ENCODE results near the gene CD8B2.
"Not testable (repeated sequence)": the region's sequence is repeated elsewhere in the genome, so short reads cannot be mapped to it uniquely, and the experiment has no call there.

The CD8B2 gene

GRCh38 chr2:106504787-106505186 lies 17.6 kb downstream of the CD8B2 start:
- not testable (repeated sequence) for H3K4me3 Mint-ChIP-seq; H3K27me3 Mint-ChIP-seq (ENCODE audit: low read depth); H3K9me3 Mint-ChIP-seq; H3K4me1 Mint-ChIP-seq (ENCODE audit: low read depth); H3K36me3 Mint-ChIP-seq (ENCODE audit: low read depth); H3K27ac Mint-ChIP-seq

DNA sequence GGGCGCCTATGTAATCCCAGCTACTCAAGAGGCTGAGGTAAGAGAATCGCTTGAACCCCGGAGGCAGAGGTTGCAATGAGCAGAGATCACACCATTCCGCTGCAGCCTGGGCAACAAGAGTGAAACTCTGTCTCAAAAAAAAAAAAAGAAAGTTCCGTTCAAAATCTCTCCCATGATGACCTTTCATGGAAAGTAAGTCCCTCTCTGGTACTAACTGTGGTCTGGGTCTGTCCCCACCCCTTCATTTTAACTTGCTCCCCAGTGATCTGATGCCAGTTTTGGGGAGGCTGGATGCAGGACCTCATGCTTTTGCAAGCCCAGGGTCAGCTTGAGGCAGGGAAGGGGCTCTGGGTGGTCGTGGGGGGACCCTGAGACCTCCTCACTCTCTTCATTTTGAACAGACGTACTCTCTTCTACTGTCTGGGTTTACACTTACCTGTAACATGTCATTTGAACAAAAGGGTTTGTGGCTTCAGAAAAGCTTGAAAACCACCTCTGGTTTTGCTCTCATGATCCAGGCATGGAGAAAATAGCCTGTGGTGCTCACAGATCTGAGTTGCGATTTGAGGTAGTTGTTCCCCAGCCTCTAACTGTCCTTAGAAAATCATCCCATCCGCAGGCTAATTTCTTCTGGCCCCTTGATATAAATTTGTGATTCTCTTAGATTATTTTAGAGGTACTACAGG lies 19.0 kb downstream of the CD8B2 start:
- H3K27ac Mint-ChIP-seq: peak overlapping the region; percentile 63
- not testable (repeated sequence) for H3K4me1 Mint-ChIP-seq (ENCODE audit: low read depth); H3K9me3 Mint-ChIP-seq; H3K36me3 Mint-ChIP-seq (ENCODE audit: low read depth); H3K4me3 Mint-ChIP-seq; H3K27me3 Mint-ChIP-seq (ENCODE audit: low read depth)

- H3K9me3 Mint-ChIP-seq; H3K27ac Mint-ChIP-seq; H3K27me3 Mint-ChIP-seq (ENCODE audit: low read depth); H3K36me3 Mint-ChIP-seq (ENCODE audit: low read depth); H3K4me3 Mint-ChIP-seq: not testable (repeated sequence)
- H3K4me1 Mint-ChIP-seq (ENCODE audit: low read depth): peaks cover 12% of the 10 kb centered on the region
Observed at GRCh38 chr2:106508660-106509373, 21.7 kb downstream of the CD8B2 start.

DNA sequence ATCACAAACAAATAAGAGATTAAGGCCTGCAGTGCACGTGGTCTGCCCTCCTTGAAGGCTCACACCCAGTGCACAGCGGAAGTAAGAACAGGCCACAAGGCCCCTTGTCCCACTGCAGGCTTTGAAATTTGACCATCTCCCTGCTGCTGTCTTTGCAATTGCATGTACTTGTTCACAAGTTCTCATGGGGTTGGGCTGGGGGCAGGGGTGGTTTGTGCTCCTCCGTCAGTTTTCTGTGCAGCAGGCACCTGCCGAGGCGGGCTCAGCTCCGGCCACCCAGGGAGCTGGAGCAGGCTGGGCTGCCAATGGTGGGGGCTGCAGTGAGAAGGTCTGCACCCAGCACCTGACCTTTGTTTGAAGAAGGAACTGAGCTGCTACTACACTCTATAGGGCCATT lies 22.2 kb downstream of the CD8B2 start:
- not testable (repeated sequence) for H3K36me3 Mint-ChIP-seq (ENCODE audit: low read depth); H3K4me3 Mint-ChIP-seq; H3K27ac Mint-ChIP-seq; H3K27me3 Mint-ChIP-seq (ENCODE audit: low read depth); H3K9me3 Mint-ChIP-seq
- peaks cover 12% of the 10 kb centered on the region for H3K4me1 Mint-ChIP-seq (ENCODE audit: low read depth)

- H3K4me3 Mint-ChIP-seq; H3K9me3 Mint-ChIP-seq; H3K27me3 Mint-ChIP-seq (ENCODE audit: low read depth); H3K36me3 Mint-ChIP-seq (ENCODE audit: low read depth); H3K27ac Mint-ChIP-seq: not testable (repeated sequence)
- peaks cover 12% of the 10 kb centered on the region for H3K4me1 Mint-ChIP-seq (ENCODE audit: low read depth)
Observed at GRCh38 chr2:106510791-106511190, 23.6 kb downstream of the CD8B2 start.

GRCh38 chr2:106511476-106511901 lies 24.3 kb downstream of the CD8B2 start:
- not testable (repeated sequence) for H3K27ac Mint-ChIP-seq; H3K9me3 Mint-ChIP-seq; H3K4me3 Mint-ChIP-seq; H3K27me3 Mint-ChIP-seq (ENCODE audit: low read depth); H3K36me3 Mint-ChIP-seq (ENCODE audit: low read depth)
- peaks cover 12% of the 10 kb centered on the region for H3K4me1 Mint-ChIP-seq (ENCODE audit: low read depth)

GRCh38 chr2:106511934-106512333 lies 24.8 kb downstream of the CD8B2 start:
- not testable (repeated sequence) for H3K27ac Mint-ChIP-seq; H3K4me1 Mint-ChIP-seq (ENCODE audit: low read depth); H3K27me3 Mint-ChIP-seq (ENCODE audit: low read depth); H3K4me3 Mint-ChIP-seq; H3K36me3 Mint-ChIP-seq (ENCODE audit: low read depth); H3K9me3 Mint-ChIP-seq

- H3K4me3 Mint-ChIP-seq; H3K4me1 Mint-ChIP-seq (ENCODE audit: low read depth); H3K27me3 Mint-ChIP-seq (ENCODE audit: low read depth); H3K27ac Mint-ChIP-seq; H3K9me3 Mint-ChIP-seq; H3K36me3 Mint-ChIP-seq (ENCODE audit: low read depth): not testable (repeated sequence)
Observed at GRCh38 chr2:106513391-106513790, 26.2 kb downstream of the CD8B2 start.

DNA sequence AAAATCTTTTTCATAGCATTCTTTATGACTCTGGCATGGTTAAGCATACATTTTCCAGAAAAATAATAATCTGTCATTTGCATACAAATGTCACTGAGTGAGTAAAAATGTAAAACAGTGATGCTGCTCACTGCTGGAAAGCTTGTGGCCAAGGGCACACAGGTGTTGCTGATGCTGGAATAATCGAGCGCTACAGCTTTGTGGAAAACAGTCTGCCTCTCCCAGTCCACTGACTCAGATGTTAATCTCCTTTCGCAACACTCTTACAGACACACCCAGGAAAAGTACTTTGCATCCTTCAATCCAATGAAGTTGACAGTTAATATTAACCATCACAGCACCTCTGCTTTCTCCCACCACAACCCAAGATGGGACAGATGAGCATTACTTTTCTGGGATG lies 27.7 kb downstream of the CD8B2 start:
- not testable (repeated sequence) for H3K4me1 Mint-ChIP-seq (ENCODE audit: low read depth); H3K27ac Mint-ChIP-seq; H3K4me3 Mint-ChIP-seq; H3K36me3 Mint-ChIP-seq (ENCODE audit: low read depth); H3K9me3 Mint-ChIP-seq; H3K27me3 Mint-ChIP-seq (ENCODE audit: low read depth)

GRCh38 chr2:106516436-106516835 lies 29.3 kb downstream of the CD8B2 start:
- H3K36me3 Mint-ChIP-seq (ENCODE audit: low read depth): no peaks in the 10 kb centered on the region
- H3K27me3 Mint-ChIP-seq (ENCODE audit: low read depth): no peaks in the 10 kb centered on the region
- no peak overlapping the region for H3K27ac Mint-ChIP-seq

DNA sequence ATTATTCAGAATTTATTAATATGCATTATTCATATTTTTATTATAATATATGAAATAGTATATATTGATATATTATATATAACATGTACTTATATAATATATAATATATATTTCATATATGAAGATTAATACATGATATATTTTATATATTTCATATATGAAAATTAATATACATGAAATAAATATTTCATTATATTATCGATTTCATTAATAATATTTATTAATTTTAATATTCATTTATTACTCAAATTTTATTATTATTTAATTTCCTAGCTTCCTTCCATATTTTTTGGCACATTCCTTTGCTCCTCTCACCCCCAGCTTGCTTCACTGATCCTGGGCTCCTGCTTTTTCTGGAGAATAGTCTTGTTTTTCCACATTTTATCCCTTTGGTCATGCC lies 29.7 kb downstream of the CD8B2 start:
- no peaks in the 10 kb centered on the region for H3K27me3 Mint-ChIP-seq (ENCODE audit: low read depth)
- no peaks in the 10 kb centered on the region for H3K36me3 Mint-ChIP-seq (ENCODE audit: low read depth)
- H3K27ac Mint-ChIP-seq: no peak overlapping the region
- H3K9me3 Mint-ChIP-seq: no peaks in the 10 kb centered on the region
- H3K4me1 Mint-ChIP-seq (ENCODE audit: low read depth): peaks cover 4% of the 10 kb centered on the region
- no peak overlapping the region for H3K4me3 Mint-ChIP-seq

More at GRCh38 chr2:106516436-106516835, 29.3 kb downstream of the CD8B2 start:
- Mint-ChIP-seq H3K4me1 (ENCODE audit: low read depth) (peaks cover 4% of the 10 kb centered on the region), H3K4me3 (no peak overlapping the region), H3K9me3 (no peaks in the 10 kb centered on the region)

GRCh38 chr2:106517329-106517728 lies 30.2 kb downstream of the CD8B2 start:
- H3K27me3 Mint-ChIP-seq (ENCODE audit: low read depth): no peaks in the 10 kb centered on the region
- H3K36me3 Mint-ChIP-seq (ENCODE audit: low read depth): no peaks in the 10 kb centered on the region
- no peak overlapping the region for H3K27ac Mint-ChIP-seq
- no peaks in the 10 kb centered on the region for H3K9me3 Mint-ChIP-seq
- H3K4me3 Mint-ChIP-seq: no peak overlapping the region
- peaks cover under 1% of the 10 kb centered on the region for H3K4me1 Mint-ChIP-seq (ENCODE audit: low read depth)

DNA sequence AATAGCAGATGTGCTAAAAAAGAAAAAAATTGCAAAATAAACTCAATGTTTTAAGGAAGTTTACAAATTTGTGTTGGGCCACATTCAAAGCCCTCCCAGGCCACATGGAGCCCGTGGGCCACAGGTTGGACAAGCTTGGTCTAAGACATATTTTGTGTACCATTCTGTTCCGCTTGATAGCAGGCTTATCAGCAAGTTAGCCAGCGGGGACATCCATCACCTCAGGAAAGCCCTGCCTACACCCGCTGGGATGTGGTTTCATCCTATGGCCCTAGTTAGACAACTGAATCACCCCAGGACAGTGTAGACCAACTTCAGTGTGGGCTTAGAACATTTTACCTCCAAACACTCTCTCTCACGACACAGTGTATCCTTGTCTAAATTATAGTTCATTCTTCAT lies 32.6 kb downstream of the CD8B2 start:
- Mint-ChIP-seq H3K27ac (no peak overlapping the region), H3K36me3 (ENCODE audit: low read depth) (peaks cover under 1% of the 10 kb centered on the region), H3K4me1 (ENCODE audit: low read depth) (no peaks in the 10 kb centered on the region), H3K27me3 (ENCODE audit: low read depth) (no peaks in the 10 kb centered on the region), H3K9me3 (peaks cover 15% of the 10 kb centered on the region), H3K4me3 (no peak overlapping the region)

DNA sequence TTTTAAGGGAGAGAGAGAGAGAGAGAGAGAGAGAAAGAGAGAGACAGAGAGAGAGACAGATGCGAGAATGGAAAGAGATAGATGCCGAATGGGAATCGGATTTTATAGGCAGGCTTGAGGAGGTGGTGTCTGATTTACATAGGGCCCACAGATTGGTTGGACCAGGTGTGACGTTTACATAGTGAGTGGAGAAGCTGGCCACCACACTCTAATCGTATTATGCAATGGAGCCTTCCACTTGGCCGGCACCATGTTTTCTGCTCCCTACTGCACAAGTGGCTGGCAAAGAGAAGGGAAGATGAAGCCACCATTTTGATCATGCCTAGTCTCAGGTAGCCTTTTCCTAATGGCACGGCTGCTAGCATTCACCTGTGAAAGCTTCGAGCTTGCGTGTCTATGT lies 33.9 kb downstream of the CD8B2 start:
- Mint-ChIP-seq H3K27ac (no peak overlapping the region), H3K4me3 (no peak overlapping the region), H3K9me3 (peaks cover 20% of the 10 kb centered on the region), H3K36me3 (ENCODE audit: low read depth) (peaks cover 2% of the 10 kb centered on the region), H3K27me3 (ENCODE audit: low read depth) (no peaks in the 10 kb centered on the region), H3K4me1 (ENCODE audit: low read depth) (no peaks in the 10 kb centered on the region)

- Mint-ChIP-seq H3K27ac (no peak overlapping the region), H3K36me3 (ENCODE audit: low read depth) (peaks cover 2% of the 10 kb centered on the region), H3K4me1 (ENCODE audit: low read depth) (no peaks in the 10 kb centered on the region), H3K4me3 (no peak overlapping the region), H3K27me3 (ENCODE audit: low read depth) (peaks cover 9% of the 10 kb centered on the region), H3K9me3 (peaks cover 20% of the 10 kb centered on the region)
Observed at GRCh38 chr2:106523976-106524665, 37.0 kb downstream of the CD8B2 start.

All from T-helper 1 cell treated with Interleukin-12 subunit alpha and Interleukin-12 subunit beta and Interleukin-4 antibody, amounts not matched to agents 30 μg/mL and 1 μg/mL, for 36 hours (primary cell).